GM23248 (cell line): ENCODE measurements around the gene ZNF225. TPM values are rescaled to one million over a fixed set of nuclear protein-coding genes. Genes with fewer than 3 reads are reported as not detected.

ENCODE experiments used
- DNase-seq: peaks from one replicate; pipeline ENCODE4 v3.0.0-alpha.2; 2015
- H2AFZ ChIP-seq: fragments of 200-600 bp; sonication (generic); 2 replicates; pipeline ENCODE4 v1.6.1; 2016; ENCODE audit warnings: antibody characterized with exemption
- H3F3A ChIP-seq: fragments of 200-600 bp; sonication (generic); 2 replicates; pipeline ENCODE4 v1.6.1; 2016; ENCODE audit warnings: mild to moderate bottlenecking, antibody characterized with exemption, mixed run types; ENCODE audit not compliant: insufficient read depth
- H3K27ac ChIP-seq: fragments of 200-600 bp; sonication (generic); 2 replicates; pipeline ENCODE4 v1.5.1; 2016; ENCODE audit warnings: mild to moderate bottlenecking
- H3K27me3 ChIP-seq: fragments of 200-600 bp; sonication (generic); replicated peaks from 2 replicates; pipeline ENCODE4 v1.6.1; 2016; ENCODE audit warnings: mild to moderate bottlenecking; ENCODE audit not compliant: insufficient read depth
- H3K36me3 ChIP-seq: fragments of 200-600 bp; sonication (generic); 2 replicates; pipeline ENCODE4 v1.6.1; 2016; ENCODE audit warnings: low read depth, mild to moderate bottlenecking
- H3K4me1 ChIP-seq: fragments of 200-600 bp; sonication (generic); 2 replicates; pipeline ENCODE4 v1.6.1; 2016; ENCODE audit warnings: mild to moderate bottlenecking; ENCODE audit not compliant: insufficient read depth
- H3K4me2 ChIP-seq: fragments of 200-600 bp; sonication (generic); one replicate; pipeline ENCODE4 v1.6.1; 2016; ENCODE audit warnings: mild to moderate bottlenecking; ENCODE audit not compliant: unreplicated experiment
- H3K4me3 ChIP-seq: fragments of 200-600 bp; sonication (generic); 2 replicates; pipeline ENCODE4 v1.5.1; 2016; ENCODE audit warnings: mild to moderate bottlenecking
- H3K79me2 ChIP-seq: fragments of 200-600 bp; sonication (generic); 2 replicates; pipeline ENCODE4 v1.6.1; 2016; ENCODE audit warnings: mild to moderate bottlenecking; ENCODE audit not compliant: insufficient read depth
- H3K9ac ChIP-seq: fragments of 200-600 bp; sonication (generic); 2 replicates; pipeline ENCODE4 v1.6.1; 2016; ENCODE audit warnings: mild to moderate bottlenecking
- H3K9me2 ChIP-seq: fragments of 200-600 bp; sonication (generic); 2 replicates; pipeline ENCODE4 v1.6.1; 2016; ENCODE audit warnings: mixed run types, mild to moderate bottlenecking, moderate library complexity; ENCODE audit not compliant: insufficient read depth
- H3K9me3 ChIP-seq: fragments of 200-600 bp; sonication (generic); one replicate; pipeline ENCODE4 v1.6.1; 2017; ENCODE audit warnings: low read depth
- H4K20me1 ChIP-seq: fragments of 200-600 bp; sonication (generic); 2 replicates; pipeline ENCODE4 v1.6.0; 2016; ENCODE audit not compliant: insufficient read depth
- EZH2 ChIP-seq: fragments of 200-600 bp; sonication (generic); IDR thresholded peaks from 2 replicates; pipeline ENCODE4 v1.6.1; 2018; ENCODE audit warnings: antibody characterized with exemption, mild to moderate bottlenecking; ENCODE audit not compliant: insufficient read depth, poor library complexity, severe bottlenecking
- EZH2phosphoT487 ChIP-seq: fragments of 200-600 bp; sonication (generic); IDR thresholded peaks from 2 replicates; pipeline ENCODE4 v1.6.1; 2018; ENCODE audit warnings: antibody characterized with exemption, moderate library complexity, mild to moderate bottlenecking, low read depth; ENCODE audit not compliant: insufficient read depth
- WGBS, 2 experiments: methylation state at CpG; one replicate each; pipeline ENCODE4 v1.1.6; 2015 to 2017; ENCODE audit warnings: low lambda C conversion rate in 2 of 2, low coverage in 1 of 2; ENCODE audit errors: missing lambda C conversion rate in 2 of 2; 5-methylcytosine and 5-hydroxymethylcytosine counted together
- in situ Hi-C: fragments of 300-500 bp; cut with MboI; formaldehyde crosslinking; loops from 2 replicates; pipeline ENCODE4 v1.15.0; 2020
- polyA plus RNA-seq: library from polyadenylated mRNA; unstranded; fragments of >200 nt; fragmentation: Nextera tagmentation; extraction: Ambion mirVana; gene quantifications from 2 replicates; pipeline ENCODE4 v1.2.1, GENCODE V29; 2016
- total RNA-seq: library from RNA; depleted of rRNA; stranded (reverse); fragments of >200 nt; shearing (Covaris generic); gene quantifications from 2 replicates; pipeline ENCODE4 v1.2.3, GENCODE V29; 2014; rRNA removed

The ZNF225 gene
- total RNA-seq (5.8 and 6.1 TPM in 2 replicates), polyA plus RNA-seq (3.2 and 4.3 TPM in 2 replicates)

- in situ Hi-C loops, result no loop called here
Measured at GRCh38 chr19:44113138-44113783, at the start of gene ZNF225. ZNF225 (plus strand) TSS chr19:44113399; CDS start chr19:44115828, 2,429 bp downstream.

DNA sequence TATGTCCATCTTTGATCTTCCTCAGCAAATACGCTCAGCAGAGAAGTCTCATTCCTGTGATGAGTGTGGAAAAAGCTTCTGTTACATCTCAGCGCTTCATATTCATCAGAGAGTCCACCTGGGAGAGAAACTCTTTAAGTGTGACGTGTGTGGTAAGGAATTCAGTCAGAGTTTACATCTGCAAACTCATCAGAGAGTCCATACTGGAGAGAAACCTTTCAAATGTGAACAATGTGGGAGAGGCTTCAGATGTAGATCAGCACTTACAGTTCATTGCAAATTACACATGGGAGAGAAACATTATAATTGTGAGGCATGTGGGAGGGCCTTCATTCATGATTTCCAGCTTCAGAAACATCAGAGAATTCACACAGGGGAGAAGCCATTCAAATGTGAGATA is 46.9 kb upstream of the ZNF225 start:
- Histone ChIP-seq H3K36me3 (peaks cover 37% of the 10 kb centered on the region), H3K4me3 (no peak overlapping the region), H3K9me3 (no peaks in the 10 kb centered on the region), H3K79me2 (no peaks in the 10 kb centered on the region), H3K4me2 (no peak overlapping the region), H2AFZ (no peak overlapping the region), H3K9me2 (no peaks in the 10 kb centered on the region), H3F3A (no peaks in the 10 kb centered on the region), H3K27me3 (no peaks in the 10 kb centered on the region), H3K4me1 (no peaks in the 10 kb centered on the region), H3K9ac (no peak overlapping the region), H4K20me1 (no peaks in the 10 kb centered on the region), H3K27ac (no peak overlapping the region)
- DNase-seq, result no peak
- TF ChIP-seq EZH2, result no peak
- TF ChIP-seq EZH2phosphoT487, result no peak
- in situ Hi-C loops, result no loop called here
- WGBS, 2 experiments, result 55 to 57% methylated on average over 3 of the region's 3 CpGs

More at GRCh38 chr19:44113138-44113783, at the start of gene ZNF225:
- peaks cover 33% of the 10 kb centered on the region for H3K79me2 ChIP-seq
- no peak for TF ChIP-seq EZH2
- no peak for TF ChIP-seq EZH2phosphoT487
- H3K9me2 ChIP-seq, result no peaks in the 10 kb centered on the region
- DNase-seq, result peak; percentile 99
- H2AFZ ChIP-seq, result peak within 1 kb of the TSS; percentile 99
- peaks cover 21% of the 10 kb centered on the region; the same call in 1 of the 2 replicates for H3F3A ChIP-seq
- H3K9me3 ChIP-seq, result no peaks in the 10 kb centered on the region
- H3K27ac ChIP-seq, result peak within 1 kb of the TSS; percentile 85
- no peaks in the 10 kb centered on the region for H4K20me1 ChIP-seq
- peaks cover 7% of the 10 kb centered on the region for H3K4me1 ChIP-seq
- H3K27me3 ChIP-seq, result no peaks in the 10 kb centered on the region
- peak within 1 kb of the TSS; percentile 91 for H3K4me3 ChIP-seq
- 1% methylated on average over 44 of the region's 44 CpGs for WGBS, 2 experiments
- peak within 1 kb of the TSS; percentile 94 for H3K9ac ChIP-seq
- peaks cover 19% of the 10 kb centered on the region for H3K36me3 ChIP-seq
- peak within 1 kb of the TSS; percentile 97 for H3K4me2 ChIP-seq

DNA sequence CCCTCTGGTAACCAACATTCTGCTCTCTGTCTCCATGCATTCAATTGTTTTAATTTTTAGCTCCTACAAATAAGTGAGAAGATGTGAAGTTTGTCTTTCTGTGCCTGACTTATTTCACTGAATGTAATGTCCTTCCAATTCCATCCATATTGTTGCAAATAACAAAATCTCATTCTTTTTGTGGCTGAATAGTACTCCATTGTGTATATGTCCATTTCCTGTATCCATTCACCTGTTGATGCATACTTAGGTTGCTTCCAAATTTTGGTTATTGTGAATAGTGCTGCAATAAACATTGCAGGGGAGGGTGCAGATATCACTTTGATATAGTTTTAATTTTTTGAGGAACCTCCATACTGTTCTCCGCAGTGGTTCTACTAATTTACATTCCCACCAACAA is 43.8 kb upstream of the ZNF225 start:
- no peak for DNase-seq
- no peaks in the 10 kb centered on the region for H4K20me1 ChIP-seq
- in situ Hi-C loops, result no loop called here
- H3K4me1 ChIP-seq, result peaks cover 6% of the 10 kb centered on the region; the same call in 1 of the 2 replicates
- H3K9ac ChIP-seq, result no peak overlapping the region
- H3K4me3 ChIP-seq, result no peak overlapping the region
- TF ChIP-seq EZH2phosphoT487, result no peak
- TF ChIP-seq EZH2, result no peak
- H3K27ac ChIP-seq, result no peak overlapping the region
- peaks cover 23% of the 10 kb centered on the region for H3K79me2 ChIP-seq
- no peaks in the 10 kb centered on the region for H3K9me2 ChIP-seq
- no peak overlapping the region for H3K4me2 ChIP-seq
- no peaks in the 10 kb centered on the region for H3K9me3 ChIP-seq
- no peaks in the 10 kb centered on the region for H3K27me3 ChIP-seq
- no peak overlapping the region for H2AFZ ChIP-seq
- H3K36me3 ChIP-seq, result peaks cover 32% of the 10 kb centered on the region
- 100% methylated on average over 1 of the region's 1 CpG for WGBS, 2 experiments
- no peaks in the 10 kb centered on the region for H3F3A ChIP-seq

DNA sequence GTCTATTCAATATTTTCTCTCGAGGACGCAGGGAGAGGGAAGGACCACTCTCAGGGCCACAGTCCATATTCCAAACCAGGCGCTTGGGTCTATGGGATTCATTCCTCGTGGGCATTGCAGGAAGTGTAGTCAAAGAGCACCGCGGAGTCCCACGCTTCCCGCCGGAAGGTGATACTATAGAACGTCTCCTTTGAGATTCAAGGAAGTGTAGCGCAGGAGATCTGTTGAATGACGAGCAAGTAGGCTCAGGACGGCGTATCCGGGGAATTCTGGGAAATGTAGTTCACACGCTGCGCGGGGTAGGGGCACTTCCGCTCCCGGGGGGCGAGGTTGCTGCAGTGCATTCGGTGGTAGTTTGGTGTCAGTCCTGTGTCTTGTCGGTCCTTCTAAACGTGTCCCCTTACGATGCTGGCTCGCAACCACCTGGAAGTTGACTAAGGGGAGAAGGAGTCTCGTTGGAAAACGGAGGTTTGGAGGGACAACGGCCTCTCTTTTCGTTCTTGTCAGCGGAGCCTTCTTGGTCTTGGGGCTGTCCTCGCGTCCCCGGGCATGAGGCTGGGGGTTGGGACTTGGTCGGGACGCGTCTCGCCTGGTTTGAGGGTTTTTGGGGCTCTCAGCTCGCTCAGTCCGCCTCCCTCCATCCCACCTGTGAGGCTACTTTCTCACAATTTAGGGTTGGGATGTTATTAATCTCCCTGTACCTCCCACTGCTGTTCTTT is 41.2 kb upstream of the ZNF225 start, which contains the start of gene ZNF284:
TSS of gene ZNF284 (plus strand) at position 336 of the 719 bp plus-strand sequence. CDS start 4,231 bp downstream, outside the sequence.
- Histone ChIP-seq H2AFZ (peak within 1 kb of the TSS; percentile 100), H3K9me2 (no peaks in the 10 kb centered on the region), H3F3A (no peaks in the 10 kb centered on the region), H3K4me3 (peak within 1 kb of the TSS; percentile 95), H3K27ac (peak within 1 kb of the TSS; percentile 42), H3K36me3 (peaks cover 8% of the 10 kb centered on the region), H3K4me1 (peaks cover 6% of the 10 kb centered on the region; the same call in 1 of the 2 replicates), H3K9ac (peak within 1 kb of the TSS; percentile 71), H3K27me3 (no peaks in the 10 kb centered on the region), H3K79me2 (peaks cover 42% of the 10 kb centered on the region), H3K4me2 (peak within 1 kb of the TSS; percentile 96), H4K20me1 (no peaks in the 10 kb centered on the region), H3K9me3 (no peaks in the 10 kb centered on the region)
- in situ Hi-C loops, result no loop called here
- TF ChIP-seq EZH2phosphoT487 (no peak), EZH2 (no peak)
- peak; percentile 92 for DNase-seq
- 1 to 2% methylated on average over 32 to 40 of the region's 40 CpGs for WGBS, 2 experiments
